Stimulated activated CD4-positive, alpha-beta T cell treated with anti-CD3 and anti-CD28 coated beads, Interleukin-2, amount 100 ng/mL, for 48 hours (primary cell): ENCODE measurements around the gene VGLL2.
"Not testable (repeated sequence)": the region's sequence is repeated elsewhere in the genome, so short reads cannot be mapped to it uniquely, and the experiment has no call there.

Source experiments
- DNase-seq, 2 donors: peaks; one replicate each; pipeline ENCODE4 v3.0.0-alpha.2; 2020

The VGLL2 gene, protein sequence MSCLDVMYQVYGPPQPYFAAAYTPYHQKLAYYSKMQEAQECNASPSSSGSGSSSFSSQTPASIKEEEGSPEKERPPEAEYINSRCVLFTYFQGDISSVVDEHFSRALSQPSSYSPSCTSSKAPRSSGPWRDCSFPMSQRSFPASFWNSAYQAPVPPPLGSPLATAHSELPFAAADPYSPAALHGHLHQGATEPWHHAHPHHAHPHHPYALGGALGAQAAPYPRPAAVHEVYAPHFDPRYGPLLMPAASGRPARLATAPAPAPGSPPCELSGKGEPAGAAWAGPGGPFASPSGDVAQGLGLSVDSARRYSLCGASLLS

DNA sequence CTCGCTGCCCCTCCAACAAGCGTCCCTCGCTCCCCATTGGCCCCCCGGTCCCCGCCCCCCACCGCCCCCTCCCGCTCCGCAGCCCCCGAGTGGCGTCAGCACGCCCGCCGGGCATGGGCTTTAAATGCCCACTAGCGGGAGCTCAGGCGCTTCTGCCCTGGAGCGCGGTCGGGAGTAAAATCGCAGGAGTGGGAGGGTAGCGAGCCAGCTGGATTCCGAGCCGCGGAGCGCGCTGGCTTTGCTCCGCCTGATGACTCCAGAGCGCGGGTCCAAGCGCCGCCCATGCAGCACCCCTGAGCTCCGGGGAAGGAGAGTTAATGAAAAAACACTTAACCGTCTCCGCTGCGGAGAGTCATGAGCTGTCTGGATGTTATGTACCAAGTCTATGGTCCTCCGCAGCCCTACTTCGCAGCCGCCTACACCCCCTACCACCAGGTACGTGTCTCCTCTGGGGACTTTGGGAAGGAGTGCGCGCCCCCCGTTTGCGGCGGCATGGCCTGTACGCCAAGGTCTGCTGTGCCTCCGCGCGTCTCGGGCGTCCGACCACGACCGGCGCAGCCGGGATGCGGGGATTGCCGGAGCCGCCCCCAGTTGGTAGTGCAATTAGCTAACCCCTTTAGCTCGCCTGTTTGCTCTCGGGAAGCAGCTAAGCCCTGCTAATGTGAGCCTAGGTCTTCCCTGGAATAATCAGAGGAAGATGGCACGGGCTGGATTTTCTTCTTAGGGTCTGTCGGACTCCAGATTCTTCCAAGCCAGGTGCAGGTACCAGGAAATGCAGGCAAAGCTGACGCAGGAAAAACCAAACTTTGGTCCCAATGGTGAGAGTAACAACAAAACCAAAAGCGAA, at the start of gene VGLL2:
Gene VGLL2, plus strand, starts transcription at position 149 of the 847 bp plus-strand sequence. Its CDS starts 206 bp downstream, at position 355.
- DNase-seq = no peak

DNA sequence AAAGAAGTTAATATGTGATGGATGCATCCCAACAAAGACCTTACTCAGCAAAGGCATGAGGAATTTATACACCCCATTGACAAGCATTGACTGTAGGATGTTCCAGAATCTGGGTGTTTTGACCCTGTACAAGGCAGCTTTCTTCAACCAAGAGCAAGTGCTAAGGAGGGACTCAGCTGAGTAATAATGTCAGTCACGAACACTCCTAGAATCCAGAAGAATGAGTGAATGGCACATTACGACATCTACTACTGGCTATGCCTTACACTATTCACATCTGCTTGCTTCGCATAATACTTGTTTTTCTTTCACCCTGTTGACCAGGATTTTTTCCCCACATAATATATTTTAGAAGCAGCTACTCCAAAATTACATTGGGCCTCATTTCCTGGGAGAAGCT, 42.5 kb upstream of the VGLL2 start:
- DNase-seq = no peak

DNA sequence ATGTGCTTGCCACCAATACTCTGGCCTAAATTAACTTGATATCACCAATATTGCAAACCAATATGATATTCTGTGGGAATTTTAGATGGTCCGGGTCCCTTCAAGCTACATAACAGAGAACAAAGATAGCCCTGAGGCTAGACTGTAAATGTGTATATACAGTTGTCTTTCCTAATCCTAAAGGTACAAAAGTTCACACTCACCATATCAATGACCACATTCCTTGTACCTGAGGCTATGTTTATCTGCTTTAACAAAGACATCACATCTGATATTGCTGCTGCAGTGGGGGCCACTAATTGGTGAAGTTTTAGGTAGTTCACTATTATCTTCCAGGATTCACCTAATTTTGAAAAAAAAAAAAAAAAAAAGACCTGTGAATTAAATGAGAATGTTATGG, 38.6 kb upstream of the VGLL2 start:
- no peak for DNase-seq

DNA sequence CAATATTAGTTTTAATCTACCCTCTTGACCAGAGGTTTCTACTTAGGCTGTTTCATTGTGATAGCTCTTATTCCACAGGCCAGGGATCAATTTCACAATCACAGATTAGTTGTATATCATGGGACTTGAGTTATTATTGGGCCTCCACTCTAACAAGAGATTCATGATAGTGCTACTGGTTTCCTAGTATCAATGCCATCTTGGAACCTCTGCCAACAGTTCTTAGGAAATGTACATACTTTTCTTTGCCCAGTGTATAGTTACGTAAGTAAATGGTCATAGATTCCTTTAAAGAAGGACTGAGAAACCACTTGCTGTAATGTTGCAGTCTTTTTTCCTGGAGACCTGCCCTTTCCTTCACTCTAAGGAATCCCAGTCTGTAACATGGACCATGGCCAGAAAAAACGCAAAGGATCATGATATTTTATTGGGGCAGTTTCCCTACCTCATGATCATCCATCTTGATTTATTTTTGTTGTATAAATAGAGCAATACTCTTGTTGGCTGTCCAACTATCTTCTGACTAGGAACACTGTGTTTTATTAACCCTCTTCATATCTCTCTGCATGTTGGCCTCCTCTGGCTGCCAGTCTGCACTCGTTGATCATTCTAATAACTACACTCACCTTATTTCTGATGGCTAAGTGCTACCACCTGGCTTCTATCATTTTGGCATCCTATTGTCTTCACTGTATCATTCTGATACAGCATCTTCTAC, 38.0 kb upstream of the VGLL2 start:
- no peak for DNase-seq

DNA sequence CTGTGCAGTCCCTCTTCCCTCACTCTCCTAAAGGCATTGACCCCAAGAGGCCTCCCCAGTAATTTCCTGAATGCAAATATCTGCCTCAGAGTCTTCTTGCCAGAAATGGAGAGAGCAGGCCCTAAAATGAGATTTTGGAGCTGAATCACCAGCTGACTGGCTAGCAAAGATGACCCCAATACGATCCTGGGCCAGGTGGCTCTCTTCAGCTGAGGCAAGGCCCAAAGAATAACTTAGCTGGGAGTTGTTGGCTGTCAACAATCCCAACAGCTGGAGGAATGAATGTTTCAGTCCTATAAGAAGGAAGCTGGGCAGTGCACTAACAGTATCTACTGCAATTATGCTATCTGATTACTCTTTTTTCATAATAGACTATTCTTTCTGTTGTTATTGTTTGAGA, 37.2 kb upstream of the VGLL2 start:
- DNase-seq = no peak

DNA sequence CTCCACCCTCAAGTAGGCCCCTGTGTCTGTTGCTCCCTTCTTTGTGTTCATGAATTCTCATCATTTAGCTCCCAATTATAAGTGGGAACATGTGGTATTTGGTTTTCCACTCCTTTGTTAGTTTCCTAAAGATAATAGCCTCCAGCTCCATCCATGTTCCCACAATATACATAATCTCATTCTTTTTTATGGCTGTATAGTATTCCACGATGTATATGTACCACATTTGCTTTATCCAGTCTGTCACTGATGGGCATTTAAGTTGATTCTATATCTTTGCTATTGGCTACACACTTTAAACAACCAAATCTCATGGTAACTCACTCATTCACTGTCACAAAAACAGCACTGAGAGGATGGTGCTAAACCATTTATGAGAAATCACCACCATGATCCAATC, 35.5 kb upstream of the VGLL2 start:
- DNase-seq = no peak

DNA sequence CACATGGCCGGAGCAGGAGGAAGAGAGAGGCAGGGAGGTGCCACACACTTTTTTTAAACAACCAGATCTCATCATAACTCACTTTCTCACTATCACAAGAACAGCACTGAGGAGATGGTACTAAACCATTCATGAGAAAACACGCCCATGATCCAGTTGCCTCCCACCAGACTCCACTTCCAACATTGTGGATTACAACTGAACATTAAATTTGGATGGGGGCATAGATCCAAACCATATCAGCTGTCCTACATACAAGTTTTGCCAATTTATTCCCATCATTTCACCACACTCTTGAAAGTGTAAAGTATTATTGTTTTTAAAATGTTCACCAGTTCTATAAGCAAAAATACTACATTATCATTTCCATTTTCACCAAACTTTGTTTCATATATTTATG, 33.9 kb upstream of the VGLL2 start:
- no peak for DNase-seq

DNA sequence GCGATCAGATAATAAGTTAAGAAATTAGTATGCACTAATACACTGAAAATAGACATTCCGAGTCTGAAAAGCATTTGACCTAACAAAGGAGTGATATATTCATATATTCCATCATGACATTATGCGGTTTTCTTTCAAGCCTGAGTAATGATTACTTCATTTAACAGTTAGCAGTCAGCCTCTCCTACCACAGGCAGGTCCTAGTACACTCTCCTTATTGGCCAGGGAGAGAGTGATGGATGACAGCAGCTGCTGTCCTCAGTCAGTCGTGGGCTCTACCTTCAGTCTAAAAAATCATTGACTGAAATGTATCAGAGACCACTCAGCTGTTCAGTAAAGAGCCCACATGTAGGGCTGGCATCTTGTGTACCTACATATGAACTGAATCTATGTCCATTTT, 33.2 kb upstream of the VGLL2 start:
- DNase-seq = no peak

DNA sequence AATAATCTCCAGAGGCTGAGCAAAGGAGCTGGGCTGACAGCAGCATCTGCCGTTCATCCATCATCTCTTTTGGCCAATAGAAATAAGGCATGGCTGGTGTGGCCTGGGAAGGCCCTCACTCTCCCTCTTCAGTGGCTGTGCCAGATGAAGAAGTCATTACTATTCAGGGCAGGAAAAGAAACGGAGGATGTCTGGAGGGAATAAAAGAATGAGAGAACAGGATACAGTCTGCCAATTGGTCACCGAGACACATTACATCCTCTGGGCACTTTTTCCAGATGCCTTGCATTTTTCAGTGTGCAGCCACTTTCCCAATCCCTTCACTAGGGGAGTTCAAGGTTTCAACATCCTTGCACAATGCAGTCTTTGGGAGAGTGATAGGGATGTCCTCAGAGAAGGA, 32.2 kb upstream of the VGLL2 start:
- DNase-seq = no peak

DNA sequence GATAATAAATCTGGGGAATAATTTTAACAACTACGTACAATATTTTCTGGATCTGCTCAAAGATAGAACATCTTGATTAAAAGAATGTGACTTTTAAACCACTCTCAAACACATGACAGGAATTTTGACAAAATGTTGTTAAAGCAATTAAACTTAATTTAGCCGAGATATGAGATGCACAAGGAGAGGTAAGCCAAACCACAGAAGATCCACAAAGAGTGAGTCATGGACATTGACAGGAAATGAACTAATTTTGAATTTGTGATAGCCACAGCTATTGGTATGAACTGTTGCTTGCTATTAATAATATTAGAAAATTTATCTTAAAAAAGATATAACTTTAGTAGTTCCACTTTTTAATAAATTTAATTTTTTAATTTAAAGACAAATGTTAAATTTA, 27.8 kb upstream of the VGLL2 start:
- DNase-seq = no peak

DNA sequence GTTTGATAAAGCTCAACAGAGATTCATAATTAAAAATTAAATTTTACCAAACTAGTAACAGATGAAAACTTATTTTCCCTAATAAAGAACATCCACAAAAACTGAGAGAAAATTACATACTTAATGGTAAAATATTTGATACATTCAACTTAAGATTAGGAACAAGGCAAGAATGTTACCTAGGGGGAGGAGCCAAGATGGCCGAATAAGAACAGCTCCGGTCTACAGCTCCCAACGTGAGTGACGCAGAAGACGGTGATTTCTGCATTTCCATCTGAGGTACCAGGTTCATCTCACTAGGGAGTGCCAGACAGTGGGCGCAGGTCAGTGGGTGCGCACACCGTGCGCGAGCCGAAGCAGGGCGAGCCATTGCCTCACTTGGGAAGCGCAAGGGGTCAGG, 20.8 kb upstream of the VGLL2 start:
- not testable (repeated sequence) for DNase-seq

DNA sequence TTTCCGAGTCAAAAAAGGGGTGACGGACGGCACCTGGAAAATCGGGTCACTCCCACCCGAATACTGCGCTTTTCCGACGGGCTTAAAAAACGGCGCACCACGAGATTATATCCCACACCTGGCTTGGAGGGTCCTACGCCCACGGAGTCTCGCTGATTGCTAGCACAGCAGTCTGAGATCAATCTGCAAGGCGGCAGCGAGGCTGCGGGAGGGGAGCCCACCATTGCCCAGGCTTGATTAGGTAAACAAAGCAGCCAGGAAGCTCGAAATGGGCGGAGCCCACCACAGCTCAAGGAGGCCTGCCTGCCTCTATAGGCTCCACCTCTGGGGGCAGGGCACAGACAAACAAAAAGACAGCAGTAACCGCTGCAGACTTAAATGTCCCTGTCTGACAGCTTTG, 20.4 kb upstream of the VGLL2 start:
- not testable (repeated sequence) for DNase-seq

DNA sequence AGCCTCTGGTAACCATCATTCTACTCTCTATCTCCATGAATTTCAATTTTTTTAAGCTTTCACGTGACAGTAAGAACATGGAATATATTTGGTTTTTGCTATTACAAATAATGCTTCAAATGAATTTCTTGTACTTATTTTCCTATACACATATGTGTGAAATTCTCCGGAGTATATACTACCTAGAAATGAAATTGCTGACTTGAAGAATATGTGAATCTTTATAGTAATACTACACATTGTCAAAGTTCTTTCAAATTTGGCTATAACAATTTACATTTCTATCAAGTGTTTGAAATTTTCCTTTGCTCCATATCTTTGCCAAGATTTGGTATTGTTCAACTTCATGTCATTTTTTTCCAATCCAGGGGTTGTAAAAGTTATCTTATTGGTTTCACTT, 11.6 kb upstream of the VGLL2 start:
- no peak for DNase-seq

DNA sequence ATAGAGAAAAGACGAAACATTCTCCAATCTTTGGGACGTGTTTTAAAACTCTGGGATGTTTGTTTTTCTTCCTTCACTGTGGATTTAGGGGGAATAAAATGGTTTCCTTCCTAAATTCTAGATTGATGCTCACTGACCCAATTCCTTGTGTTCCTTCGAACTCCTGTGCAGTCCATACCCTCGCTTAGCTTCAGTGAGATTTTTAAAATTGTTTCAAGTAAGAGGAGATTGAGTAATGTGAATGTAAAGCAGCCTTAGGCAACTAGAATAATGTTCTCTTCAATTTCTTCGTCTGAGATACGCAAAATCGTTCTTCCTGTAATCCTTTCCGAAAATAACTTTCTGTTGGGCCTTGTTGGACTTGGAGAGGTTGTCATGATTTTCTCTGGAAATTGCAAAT, 2.6 kb upstream of the VGLL2 start:
- no peak for DNase-seq

DNA sequence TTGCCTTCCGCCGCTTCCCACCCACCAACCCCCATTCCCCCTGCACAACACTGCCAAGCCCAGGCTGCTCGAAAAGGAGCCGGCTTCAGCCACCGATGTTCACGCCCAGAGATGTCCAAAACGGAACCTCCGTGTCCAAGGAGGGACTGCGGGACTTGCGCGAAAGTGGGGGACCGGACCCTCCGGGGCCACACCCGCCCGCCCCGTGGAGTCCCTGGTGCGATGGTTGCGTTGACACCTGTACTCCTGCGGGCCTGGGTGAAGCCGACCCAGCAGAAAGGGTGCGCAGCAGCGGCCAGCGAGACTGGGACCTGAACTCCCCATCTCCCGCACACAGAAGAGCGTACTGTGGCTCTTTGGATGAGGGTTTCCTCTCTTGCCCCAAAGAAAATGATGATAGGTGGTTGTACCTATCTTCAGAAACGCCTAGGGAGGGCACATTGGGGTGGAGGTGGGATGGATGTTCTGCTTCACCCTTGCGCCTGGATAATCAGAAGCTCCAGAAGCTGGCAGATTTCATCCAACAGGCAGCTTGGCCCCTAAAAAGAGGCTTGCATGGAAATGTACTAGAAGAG, 1.9 kb upstream of the VGLL2 start:
- DNase-seq = no peak

DNA sequence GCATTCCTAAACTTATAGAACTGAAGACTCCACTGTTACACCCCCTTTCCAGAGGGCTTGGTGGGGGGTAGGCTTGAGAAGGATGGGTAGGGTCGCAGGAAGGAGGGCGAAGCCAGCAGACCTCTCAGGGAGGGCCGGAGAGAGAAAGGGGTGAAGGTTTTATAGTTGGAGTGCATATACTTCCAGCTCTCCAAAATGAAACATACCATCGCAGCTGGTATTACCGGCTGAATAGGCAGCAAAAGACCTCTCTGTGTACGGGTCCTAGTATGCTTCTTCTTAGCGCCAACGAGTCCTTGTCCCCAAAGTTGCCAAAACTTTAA, 1.0 kb upstream of the VGLL2 start:
- DNase-seq = no peak

DNA sequence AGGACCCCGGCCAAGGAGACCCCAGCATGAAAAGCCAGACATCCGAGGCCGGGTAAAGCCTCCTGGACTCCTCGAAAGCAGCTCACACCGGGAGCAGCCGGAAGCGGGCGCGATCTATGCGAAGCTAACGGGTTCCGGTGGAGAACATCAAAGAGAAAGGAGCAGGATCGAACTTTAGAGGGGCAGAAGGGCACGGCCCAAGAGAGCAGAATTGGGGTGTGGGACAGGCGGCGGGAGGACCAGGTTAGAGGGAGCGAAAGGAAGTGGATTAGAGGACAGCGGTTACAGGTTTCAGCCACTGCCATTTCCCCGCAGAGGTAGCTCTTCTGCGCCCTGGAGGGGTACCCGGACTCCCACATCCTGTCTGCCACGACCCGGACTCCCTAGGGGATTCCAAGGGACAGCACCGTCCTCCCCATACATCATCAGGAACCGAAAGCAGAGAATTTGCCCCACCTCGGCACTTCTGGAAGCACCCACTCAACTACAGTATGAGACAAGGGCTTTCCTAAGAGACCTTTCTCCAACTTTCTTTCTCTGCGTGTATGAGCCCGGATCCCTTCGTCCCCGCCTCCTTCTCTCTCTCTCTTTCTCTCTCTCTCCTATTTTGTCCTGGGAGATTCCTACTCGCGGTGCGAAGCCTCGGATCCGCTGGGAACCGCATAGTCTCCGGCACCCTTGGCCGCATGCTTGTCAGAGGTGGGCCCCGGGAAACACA, 507 bp upstream of the VGLL2 start:
- no peak for DNase-seq

DNA sequence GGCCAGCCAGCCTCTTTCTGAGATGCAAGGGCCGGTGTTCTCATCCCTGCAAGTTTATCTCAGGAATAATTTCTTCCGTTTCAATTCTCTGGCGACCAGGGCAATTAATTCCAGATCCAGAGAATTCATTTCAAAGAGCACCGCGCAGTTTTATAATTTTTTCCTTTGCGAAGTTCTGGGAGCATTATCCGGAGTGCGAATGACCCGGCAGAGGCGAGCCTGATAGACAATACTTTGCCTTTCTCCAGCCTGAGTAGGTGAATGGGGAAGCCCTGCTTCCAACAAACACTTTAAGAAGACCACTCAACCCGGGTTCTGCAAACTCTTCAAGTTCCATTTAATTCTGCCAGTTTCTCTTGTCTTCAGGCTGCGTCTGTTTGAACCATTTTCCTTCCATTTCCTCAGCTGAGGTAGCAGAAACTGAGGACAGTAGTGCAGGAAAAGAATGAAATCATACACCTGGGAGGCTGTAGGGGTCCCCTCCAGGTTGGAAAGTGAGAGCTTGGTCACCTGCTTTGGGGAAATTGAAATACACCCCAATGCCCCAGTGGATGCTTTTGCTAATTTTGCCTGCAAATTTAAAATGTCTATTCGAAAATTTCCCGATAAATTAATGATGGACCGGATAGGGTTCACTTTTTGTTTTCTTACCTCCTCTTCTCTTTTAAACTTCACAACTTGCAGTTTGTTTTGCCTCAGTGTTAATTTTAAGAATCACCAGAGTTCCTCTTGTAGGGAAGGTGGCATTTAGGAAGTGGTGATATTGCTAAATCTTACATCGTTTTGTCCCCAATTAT, 1.1 kb downstream of the VGLL2 start:
- DNase-seq = no peak

DNA sequence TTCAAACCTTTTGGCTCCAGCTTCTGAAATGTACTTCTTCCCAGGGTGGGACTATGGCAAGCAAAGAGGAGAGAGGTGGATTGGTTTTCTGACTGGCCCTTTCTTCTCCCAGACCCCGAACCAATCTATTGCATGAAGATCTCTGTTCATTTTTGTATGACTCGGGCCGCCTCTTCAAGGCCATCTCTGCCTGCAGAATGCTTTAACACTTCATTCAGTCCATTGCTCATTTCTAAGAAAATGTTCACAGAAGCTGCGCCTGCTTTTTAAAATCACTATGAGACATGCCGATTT, 1.6 kb downstream of the VGLL2 start:
- no peak for DNase-seq

DNA sequence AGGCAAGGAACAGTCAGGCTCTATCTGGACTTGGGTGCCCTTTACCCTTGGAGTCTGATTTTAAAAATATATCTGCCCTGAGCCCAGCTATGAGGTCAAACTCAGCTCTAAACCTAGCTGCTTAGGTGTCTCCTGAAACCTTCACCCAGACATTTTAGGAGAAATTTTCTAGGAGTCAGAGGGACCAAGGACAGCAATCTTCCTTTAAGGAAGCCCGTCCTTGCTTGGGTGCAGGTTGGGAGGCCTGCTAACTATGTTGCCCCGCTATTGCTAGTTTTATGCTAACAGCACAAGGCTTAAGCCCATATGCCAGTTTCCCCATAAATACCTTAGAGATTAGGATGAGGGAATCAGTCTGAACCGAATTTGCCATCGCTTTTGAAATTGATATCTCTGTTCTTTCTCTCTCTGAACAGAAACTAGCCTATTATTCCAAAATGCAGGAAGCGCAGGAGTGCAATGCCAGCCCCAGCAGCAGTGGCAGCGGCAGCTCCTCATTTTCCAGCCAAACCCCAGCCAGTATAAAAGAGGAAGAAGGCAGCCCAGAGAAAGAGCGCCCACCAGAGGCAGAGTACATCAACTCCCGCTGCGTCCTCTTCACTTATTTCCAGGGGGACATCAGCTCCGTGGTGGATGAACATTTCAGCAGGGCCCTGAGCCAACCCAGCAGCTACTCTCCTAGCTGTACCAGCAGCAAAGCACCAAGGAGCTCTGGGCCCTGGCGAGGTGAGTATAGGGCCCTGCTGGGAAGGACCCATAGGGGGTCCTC, 2.6 kb downstream of the VGLL2 start:
- no peak for DNase-seq

DNA sequence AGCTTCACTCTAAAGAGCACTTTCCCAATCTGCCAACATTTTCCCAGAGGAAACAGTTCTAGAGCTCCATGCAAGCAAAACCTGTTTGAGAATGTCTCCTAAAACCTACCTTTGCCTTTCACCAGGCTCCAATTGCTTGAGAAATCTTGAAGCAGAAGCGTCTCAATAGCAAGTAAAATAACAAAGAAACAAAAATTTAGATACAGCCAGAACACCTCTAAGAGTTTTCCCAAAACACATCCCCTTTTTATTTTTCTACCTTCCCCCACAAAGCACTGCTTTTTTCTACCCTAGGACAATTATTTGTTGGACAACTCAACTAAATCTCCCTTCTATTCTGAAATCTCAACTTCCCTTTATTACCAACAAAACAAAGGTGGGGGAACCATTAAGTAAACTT, 3.6 kb downstream of the VGLL2 start:
- DNase-seq = no peak
